ENCODE results near the gene CCDC122. TPM values are rescaled to one million over a fixed set of nuclear protein-coding genes. Genes with fewer than 3 reads are reported as not detected.

CCDC122 gene
- polyA plus RNA-seq (2013, experiment 1 of 2), result 5.3 TPM
- polyA plus RNA-seq (2013, experiment 2 of 2), result 9.8 TPM

GRCh38 chr13:43878892-43879754, at the start of gene CCDC122:
Gene CCDC122 (minus strand): TSS chr13:43879740. CDS start chr13:43869376, 10,364 bp downstream.
- H3K4me1 ChIP-seq (ENCODE audit: control insufficient read depth, insufficient read depth, low read length, poor library complexity, severe bottlenecking), result peaks cover 9% of the 10 kb centered on the region
- no peaks in the 10 kb centered on the region for H3K36me3 ChIP-seq (ENCODE audit: control insufficient read depth, insufficient read depth, low read length)
- peak within 1 kb of the TSS; percentile 65 for H3K4me3 ChIP-seq (ENCODE audit: extremely low read depth, insufficient read depth, low read length, poor library complexity, severe bottlenecking)
- H3K27ac ChIP-seq (ENCODE audit: low read depth, low read length, severe bottlenecking), result peak within 1 kb of the TSS; percentile 87
- peaks cover 5% of the 10 kb centered on the region for H3K9me3 ChIP-seq (ENCODE audit: control insufficient read depth, low read length)
- WGBS, 2 experiments (ENCODE audit: insufficient coverage in 2 of 2), result 0% methylated on average over 33 to 63 of the region's 78 CpGs

- Histone ChIP-seq H3K4me1 (ENCODE audit: control insufficient read depth, insufficient read depth, low read length, poor library complexity, severe bottlenecking) (no peaks in the 10 kb centered on the region), H3K4me3 (ENCODE audit: extremely low read depth, insufficient read depth, low read length, poor library complexity, severe bottlenecking) (no peak overlapping the region), H3K27ac (ENCODE audit: low read depth, low read length, severe bottlenecking) (no peak overlapping the region), H3K36me3 (ENCODE audit: control insufficient read depth, insufficient read depth, low read length) (no peaks in the 10 kb centered on the region), H3K9me3 (ENCODE audit: control insufficient read depth, low read length) (no peaks in the 10 kb centered on the region)
- WGBS, 2 experiments (ENCODE audit: insufficient coverage in 2 of 2), result 91% methylated on average over 4 of the region's 5 CpGs; no CpG with 5 or more reads in 1 of the 2 experiments
Observed at GRCh38 chr13:43924549-43925245, 45.2 kb upstream of the CCDC122 start.

- WGBS, 2 experiments (ENCODE audit: insufficient coverage in 2 of 2), result 91% methylated on average over 1 of the region's 1 CpG; no CpG with 5 or more reads in 1 of the 2 experiments
Observed at GRCh38 chr13:43920965-43921674, 41.6 kb upstream of the CCDC122 start.

GRCh38 chr13:43918636-43919035, 39.1 kb upstream of the CCDC122 start:
- H3K4me1 ChIP-seq (ENCODE audit: control insufficient read depth, insufficient read depth, low read length, poor library complexity, severe bottlenecking), result no peaks in the 10 kb centered on the region
- no peak overlapping the region for H3K4me3 ChIP-seq (ENCODE audit: extremely low read depth, insufficient read depth, low read length, poor library complexity, severe bottlenecking)
- WGBS, 2 experiments (ENCODE audit: insufficient coverage in 2 of 2), result 80% methylated on average over 2 of the region's 5 CpGs; no CpG with 5 or more reads in 1 of the 2 experiments
- H3K9me3 ChIP-seq (ENCODE audit: control insufficient read depth, low read length), result no peaks in the 10 kb centered on the region
- no peaks in the 10 kb centered on the region for H3K36me3 ChIP-seq (ENCODE audit: control insufficient read depth, insufficient read depth, low read length)
- H3K27ac ChIP-seq (ENCODE audit: low read depth, low read length, severe bottlenecking), result no peak overlapping the region

More at GRCh38 chr13:43920965-43921674, 41.6 kb upstream of the CCDC122 start:
- no peaks in the 10 kb centered on the region for H3K4me1 ChIP-seq (ENCODE audit: control insufficient read depth, insufficient read depth, low read length, poor library complexity, severe bottlenecking)
- no peak overlapping the region for H3K4me3 ChIP-seq (ENCODE audit: extremely low read depth, insufficient read depth, low read length, poor library complexity, severe bottlenecking)
- no peak overlapping the region for H3K27ac ChIP-seq (ENCODE audit: low read depth, low read length, severe bottlenecking)
- no peaks in the 10 kb centered on the region for H3K36me3 ChIP-seq (ENCODE audit: control insufficient read depth, insufficient read depth, low read length)
- H3K9me3 ChIP-seq (ENCODE audit: control insufficient read depth, low read length), result no peaks in the 10 kb centered on the region

- WGBS, 2 experiments (ENCODE audit: insufficient coverage in 2 of 2), result 61 to 80% methylated on average over 1 to 2 of the region's 2 CpGs
Observed at GRCh38 chr13:43916828-43917227, 37.3 kb upstream of the CCDC122 start.

GRCh38 chr13:43915451-43915850, 35.9 kb upstream of the CCDC122 start:
- 50 to 86% methylated on average over 1 of the region's 6 CpGs for WGBS, 2 experiments (ENCODE audit: insufficient coverage in 2 of 2)
- Histone ChIP-seq H3K4me3 (ENCODE audit: extremely low read depth, insufficient read depth, low read length, poor library complexity, severe bottlenecking) (no peak overlapping the region), H3K36me3 (ENCODE audit: control insufficient read depth, insufficient read depth, low read length) (no peaks in the 10 kb centered on the region), H3K9me3 (ENCODE audit: control insufficient read depth, low read length) (no peaks in the 10 kb centered on the region), H3K4me1 (ENCODE audit: control insufficient read depth, insufficient read depth, low read length, poor library complexity, severe bottlenecking) (no peaks in the 10 kb centered on the region), H3K27ac (ENCODE audit: low read depth, low read length, severe bottlenecking) (no peak overlapping the region)

More at GRCh38 chr13:43916828-43917227, 37.3 kb upstream of the CCDC122 start:
- Histone ChIP-seq H3K4me3 (ENCODE audit: extremely low read depth, insufficient read depth, low read length, poor library complexity, severe bottlenecking) (no peak overlapping the region), H3K9me3 (ENCODE audit: control insufficient read depth, low read length) (no peaks in the 10 kb centered on the region), H3K4me1 (ENCODE audit: control insufficient read depth, insufficient read depth, low read length, poor library complexity, severe bottlenecking) (no peaks in the 10 kb centered on the region), H3K36me3 (ENCODE audit: control insufficient read depth, insufficient read depth, low read length) (no peaks in the 10 kb centered on the region), H3K27ac (ENCODE audit: low read depth, low read length, severe bottlenecking) (no peak overlapping the region)

GRCh38 chr13:43911871-43912270, 32.3 kb upstream of the CCDC122 start:
- Histone ChIP-seq H3K36me3 (ENCODE audit: control insufficient read depth, insufficient read depth, low read length) (no peaks in the 10 kb centered on the region), H3K27ac (ENCODE audit: low read depth, low read length, severe bottlenecking) (no peak overlapping the region), H3K4me1 (ENCODE audit: control insufficient read depth, insufficient read depth, low read length, poor library complexity, severe bottlenecking) (no peaks in the 10 kb centered on the region), H3K9me3 (ENCODE audit: control insufficient read depth, low read length) (no peaks in the 10 kb centered on the region), H3K4me3 (ENCODE audit: extremely low read depth, insufficient read depth, low read length, poor library complexity, severe bottlenecking) (no peak overlapping the region)
- WGBS, 2 experiments (ENCODE audit: insufficient coverage in 2 of 2), result no CpG with 5 or more reads among the region's 3 CpGs

- Histone ChIP-seq H3K9me3 (ENCODE audit: control insufficient read depth, low read length) (no peaks in the 10 kb centered on the region), H3K27ac (ENCODE audit: low read depth, low read length, severe bottlenecking) (no peak overlapping the region), H3K4me3 (ENCODE audit: extremely low read depth, insufficient read depth, low read length, poor library complexity, severe bottlenecking) (no peak overlapping the region), H3K36me3 (ENCODE audit: control insufficient read depth, insufficient read depth, low read length) (no peaks in the 10 kb centered on the region), H3K4me1 (ENCODE audit: control insufficient read depth, insufficient read depth, low read length, poor library complexity, severe bottlenecking) (no peaks in the 10 kb centered on the region)
- 82 to 85% methylated on average over 2 of the region's 2 CpGs for WGBS, 2 experiments (ENCODE audit: insufficient coverage in 2 of 2)
Observed at GRCh38 chr13:43911278-43911677, 31.7 kb upstream of the CCDC122 start.

GRCh38 chr13:43910856-43911255, 31.3 kb upstream of the CCDC122 start:
- H3K4me1 ChIP-seq (ENCODE audit: control insufficient read depth, insufficient read depth, low read length, poor library complexity, severe bottlenecking), result no peaks in the 10 kb centered on the region
- no peak overlapping the region for H3K27ac ChIP-seq (ENCODE audit: low read depth, low read length, severe bottlenecking)
- H3K9me3 ChIP-seq (ENCODE audit: control insufficient read depth, low read length), result no peaks in the 10 kb centered on the region
- no peaks in the 10 kb centered on the region for H3K36me3 ChIP-seq (ENCODE audit: control insufficient read depth, insufficient read depth, low read length)
- no peak overlapping the region for H3K4me3 ChIP-seq (ENCODE audit: extremely low read depth, insufficient read depth, low read length, poor library complexity, severe bottlenecking)
